HG03565 (cell line): ENCODE measurements around the gene KLF9.

Experiments used
- ATAC-seq: cut with Tn5 transposase; IDR thresholded peaks from one replicate; pipeline ENCODE4 v1.9.1; 2021; ENCODE audit warnings: mild to moderate bottlenecking, moderate library complexity; ENCODE audit not compliant: unreplicated experiment

The KLF9 gene

DNA sequence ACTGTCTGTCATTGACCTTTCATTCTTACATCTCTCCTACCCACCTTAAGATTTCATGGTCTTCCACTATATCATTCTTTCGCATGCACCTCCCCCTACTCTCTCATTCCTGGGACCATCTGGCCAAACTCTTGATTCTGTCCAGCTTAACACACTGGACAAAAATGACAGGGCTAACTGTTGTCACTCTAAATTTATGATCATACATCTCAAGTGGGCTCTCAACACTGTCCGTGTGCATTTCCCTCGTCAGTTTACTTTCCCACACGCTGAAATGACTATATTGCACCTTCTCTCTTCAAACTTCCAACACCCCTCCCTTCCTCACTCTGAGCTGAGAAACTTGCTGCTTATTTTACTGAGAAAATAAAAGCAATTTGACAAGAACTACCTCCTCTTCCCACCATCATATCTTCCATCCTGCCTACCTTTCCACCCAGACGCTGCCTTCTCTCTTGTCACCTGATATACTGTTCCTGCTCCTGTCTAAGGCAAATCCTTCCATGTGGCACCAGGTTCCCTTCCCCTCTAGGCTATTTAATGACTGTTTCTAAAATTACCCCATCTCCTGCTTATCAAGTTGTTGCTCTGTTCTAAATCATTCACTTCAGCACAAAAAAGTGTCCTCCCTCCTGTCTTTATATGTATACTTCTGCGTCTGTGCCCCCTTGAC, 8.1 kb upstream of the KLF9 start:
- no peak for ATAC-seq

DNA sequence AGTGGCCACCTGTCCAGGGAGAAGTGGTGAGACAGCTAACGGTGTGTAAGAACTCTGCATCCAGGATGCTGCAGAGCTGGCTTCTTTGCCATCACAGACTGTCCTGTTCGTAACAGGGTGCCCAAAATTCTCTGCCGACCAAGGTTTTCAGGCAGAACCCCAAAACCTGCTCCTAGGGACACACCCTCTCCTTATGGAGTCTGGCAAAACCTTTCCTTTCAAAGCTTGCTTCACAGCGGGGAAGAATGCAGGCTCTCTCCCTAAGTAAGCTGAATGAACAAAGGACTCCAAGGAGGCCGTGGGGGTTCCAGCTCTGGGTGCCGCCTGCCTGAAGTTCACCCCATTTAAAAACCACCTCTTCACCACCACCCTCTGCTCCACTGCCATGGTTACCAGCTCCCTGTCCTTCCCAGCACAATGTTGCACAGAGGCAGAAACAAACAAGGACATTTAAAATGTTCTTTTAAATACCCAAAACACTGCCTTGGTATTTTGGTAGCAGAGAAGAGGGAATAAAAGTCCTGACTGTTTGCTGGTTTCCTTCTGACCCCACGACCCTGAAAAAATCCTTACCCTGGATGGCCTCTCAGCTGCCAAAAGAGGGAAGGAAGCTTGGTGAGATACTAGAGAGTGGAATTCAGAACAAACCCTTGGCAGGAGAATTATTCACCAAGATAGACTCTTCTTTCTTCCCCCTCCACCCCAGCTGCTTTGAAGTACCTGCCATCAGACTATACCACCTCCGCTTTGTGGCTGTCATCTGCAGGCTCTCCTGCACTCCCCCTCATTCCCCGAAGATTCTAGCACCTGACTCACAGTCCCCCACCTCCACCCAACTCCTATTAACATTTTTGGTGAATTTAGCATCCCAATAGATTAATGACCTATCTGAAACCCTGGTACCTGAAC, 7.1 kb upstream of the KLF9 start:
- no peak for ATAC-seq

DNA sequence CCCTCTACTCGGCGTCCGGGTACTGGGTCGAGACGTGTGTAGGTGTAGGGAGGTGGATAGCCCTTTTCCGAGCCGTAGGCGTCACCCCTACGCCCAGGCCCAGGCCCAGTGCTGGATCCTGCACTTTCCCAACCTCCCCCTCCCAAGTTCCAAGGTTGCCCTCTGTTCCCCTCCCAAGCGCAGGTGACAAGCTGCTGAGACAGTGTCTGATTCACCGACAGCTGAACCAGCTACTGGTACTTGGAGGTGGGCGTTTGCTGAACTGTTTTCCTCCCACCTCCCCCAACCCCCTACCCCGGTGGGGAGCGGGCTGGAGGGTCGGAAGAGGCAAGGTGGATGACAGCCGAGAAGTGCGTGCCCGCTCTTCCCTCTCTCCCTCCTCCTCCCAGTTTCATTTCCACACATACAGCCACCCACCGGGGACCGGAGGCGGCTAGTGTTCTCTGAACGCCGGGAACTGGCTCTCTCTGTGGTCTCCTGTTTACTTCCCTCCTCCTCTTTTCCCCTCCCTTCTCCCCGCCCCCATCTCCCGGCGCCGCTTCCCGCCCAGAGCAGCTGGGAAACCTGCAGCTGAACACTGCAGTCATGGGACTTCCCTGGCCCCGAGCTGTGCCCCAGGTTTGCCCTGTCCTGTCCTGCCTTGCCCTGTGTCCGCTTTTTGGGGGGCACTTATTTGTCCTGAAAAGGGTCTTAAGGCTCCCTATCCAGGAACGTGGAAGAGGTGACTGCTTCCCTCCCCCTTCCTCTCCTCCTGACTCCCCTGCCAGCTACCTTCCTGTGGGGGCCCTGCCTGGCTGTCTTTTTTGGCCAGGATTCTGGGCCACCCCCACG, 6.2 kb upstream of the KLF9 start:
- ATAC-seq: no peak

DNA sequence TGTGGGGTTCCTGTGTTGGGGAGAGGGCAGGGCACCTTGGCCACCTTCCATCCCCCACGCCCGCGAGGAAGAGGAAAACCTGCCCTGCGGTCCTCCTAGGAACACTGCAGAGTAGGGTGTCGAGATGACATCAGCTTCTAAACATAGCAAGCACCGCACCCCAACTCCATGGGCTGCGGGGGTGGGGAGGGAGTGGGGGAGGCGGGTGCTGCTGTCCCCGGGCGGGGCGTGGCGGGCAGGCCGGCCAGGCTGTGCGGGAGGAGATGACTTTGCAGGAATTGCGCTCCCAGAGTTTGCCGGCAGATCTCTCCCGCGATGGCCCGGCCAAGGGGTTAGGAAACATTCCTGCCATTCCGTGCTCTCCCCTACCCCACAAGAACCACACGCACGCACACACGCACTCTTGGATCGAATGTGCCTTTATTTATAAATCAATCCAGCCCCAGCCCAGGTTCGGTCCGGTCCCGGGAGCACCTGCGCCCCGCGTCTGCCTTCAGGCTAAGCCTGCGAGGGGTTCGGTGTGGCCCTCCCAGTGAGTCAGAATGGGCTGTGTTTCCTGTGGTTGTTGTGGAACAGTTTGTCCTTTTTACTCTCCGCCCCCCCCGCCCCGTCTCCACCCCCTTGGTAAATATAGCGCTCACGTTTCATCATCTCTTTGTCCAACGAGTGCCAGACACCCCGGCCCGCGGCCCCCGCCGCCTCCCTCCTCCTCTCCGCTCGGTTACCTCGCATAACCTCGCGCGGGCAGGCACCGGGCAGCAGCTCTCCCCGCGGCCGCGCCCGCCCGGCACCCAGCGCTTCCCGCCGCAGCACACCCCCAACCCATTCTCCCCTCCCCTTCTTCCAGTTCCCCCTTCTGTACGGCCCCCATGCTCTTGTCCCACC, 5.3 kb upstream of the KLF9 start:
- peak; percentile 1 for ATAC-seq

DNA sequence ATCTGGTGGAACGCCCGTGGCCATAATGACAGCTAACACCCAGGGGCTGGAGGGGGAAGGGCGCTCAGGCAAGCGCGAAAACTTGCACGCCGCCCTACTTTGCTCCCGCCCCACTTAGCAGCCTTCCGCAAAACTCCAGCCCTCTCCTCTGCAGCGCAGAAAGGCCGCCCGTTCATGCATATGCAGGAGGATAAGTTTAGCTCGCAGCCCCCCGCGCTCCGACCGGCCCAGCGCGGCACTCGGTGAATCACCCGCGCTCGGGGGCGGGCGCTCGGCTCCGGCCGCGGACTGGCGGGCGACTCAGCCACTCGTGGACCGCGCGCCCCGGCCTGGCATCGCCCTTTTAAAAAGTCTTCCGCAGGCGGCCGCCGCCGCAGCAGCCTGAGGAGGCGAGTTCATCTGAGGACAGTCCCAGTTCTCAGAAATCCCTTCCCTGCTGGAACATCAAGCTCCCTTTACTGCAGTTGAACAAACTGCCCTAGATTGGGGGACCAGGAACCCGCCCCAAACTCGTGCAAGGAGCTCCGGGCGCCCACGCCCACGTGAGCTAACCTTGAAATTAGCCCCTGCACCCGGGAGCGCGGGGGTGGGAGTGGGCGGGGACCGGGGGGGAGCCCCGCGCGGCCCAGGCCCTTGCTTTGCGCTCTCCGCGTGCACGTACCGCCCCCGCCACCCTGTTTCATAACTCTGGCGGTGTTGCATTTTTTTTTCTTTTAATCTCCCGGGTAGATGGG, 4.5 kb upstream of the KLF9 start:
- peak; percentile 42 for ATAC-seq

DNA sequence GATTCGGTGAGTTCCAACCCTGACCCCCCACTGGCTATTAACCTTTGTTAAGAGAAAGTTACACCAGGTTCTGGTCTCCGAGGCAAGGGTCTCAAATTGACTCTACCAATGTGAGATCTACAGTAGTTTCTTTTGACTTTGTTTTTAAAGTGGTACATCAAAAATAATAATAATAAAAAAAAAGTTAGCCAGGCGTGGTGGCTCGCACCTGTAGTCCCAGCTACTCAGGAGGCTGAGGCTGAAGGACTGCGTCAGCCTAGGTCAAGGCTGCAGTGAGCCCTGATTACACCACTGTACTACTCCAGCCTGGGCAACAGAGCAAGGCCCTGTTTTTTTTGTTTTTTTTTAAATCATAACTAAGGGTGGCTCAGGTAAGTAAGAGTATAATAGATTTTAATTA, 1.0 kb upstream of the KLF9 start:
- no peak for ATAC-seq

DNA sequence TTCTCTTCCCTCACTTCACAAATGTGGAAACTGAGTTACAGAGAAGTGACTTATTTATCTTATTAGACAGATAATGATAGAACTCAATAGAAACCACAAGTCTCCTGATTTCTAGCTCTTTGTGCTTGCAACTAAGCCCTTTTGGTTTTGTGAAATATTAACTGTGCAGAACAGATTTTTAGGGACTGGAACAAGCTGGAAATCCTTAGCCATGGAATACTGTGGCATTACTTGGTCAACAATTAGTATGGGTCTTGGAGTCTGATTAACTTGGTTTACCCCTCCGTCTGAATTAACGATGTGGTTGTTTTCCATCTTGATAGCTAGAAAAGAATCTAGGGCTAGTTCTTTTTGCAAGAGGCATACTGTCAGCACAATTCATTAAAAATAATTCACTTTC, 584 bp upstream of the KLF9 start:
- no peak for ATAC-seq

DNA sequence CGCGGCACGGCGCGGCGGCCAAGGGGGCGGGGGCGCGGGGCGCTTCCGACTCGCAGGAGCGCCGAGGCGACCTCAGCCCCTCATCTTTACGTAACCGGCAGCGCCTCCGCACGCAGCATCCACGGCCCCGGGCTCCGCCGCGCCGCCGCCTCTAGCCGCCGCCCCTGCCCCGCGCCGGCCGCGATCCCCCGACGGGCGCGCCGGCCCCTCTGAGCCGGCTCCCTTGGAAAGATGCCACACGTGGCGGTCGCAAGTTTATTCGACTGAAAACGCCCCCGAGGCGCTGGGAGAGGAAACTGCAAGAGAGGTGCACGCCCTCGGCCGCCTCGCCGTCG, 1.0 kb downstream of the KLF9 start:
- peak; percentile 8 for ATAC-seq

DNA sequence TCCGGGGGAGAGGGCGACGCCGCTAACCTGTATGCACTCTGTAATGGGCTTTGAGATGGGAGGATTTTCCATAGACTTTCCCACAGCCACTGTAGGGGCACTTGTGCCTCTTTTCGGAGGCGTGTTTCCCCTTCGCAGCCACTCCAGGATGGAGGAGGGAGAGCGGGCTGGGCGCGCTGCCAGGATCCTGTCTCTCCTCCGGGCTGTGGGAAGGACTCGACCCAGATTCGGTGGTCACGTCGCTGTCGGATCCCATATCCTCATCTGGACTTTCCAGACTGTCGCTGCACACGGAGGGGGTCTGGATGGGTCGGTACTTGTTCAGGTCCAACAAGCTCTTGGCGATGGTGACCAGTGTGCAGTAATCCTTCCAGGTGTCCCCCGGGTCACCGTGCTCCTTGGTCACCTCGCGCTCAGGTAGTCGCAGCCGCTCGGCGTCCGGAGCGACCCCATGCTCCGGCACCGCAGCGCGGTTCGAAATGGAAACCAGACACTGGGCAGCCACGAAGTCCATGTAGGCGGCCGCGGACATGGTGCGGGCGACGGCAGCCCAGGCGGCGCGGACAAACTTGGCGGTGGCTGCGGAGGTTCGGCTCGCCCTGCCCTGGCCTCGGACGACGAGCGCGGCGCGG, 1.5 kb downstream of the KLF9 start:
- ATAC-seq: no peak

DNA sequence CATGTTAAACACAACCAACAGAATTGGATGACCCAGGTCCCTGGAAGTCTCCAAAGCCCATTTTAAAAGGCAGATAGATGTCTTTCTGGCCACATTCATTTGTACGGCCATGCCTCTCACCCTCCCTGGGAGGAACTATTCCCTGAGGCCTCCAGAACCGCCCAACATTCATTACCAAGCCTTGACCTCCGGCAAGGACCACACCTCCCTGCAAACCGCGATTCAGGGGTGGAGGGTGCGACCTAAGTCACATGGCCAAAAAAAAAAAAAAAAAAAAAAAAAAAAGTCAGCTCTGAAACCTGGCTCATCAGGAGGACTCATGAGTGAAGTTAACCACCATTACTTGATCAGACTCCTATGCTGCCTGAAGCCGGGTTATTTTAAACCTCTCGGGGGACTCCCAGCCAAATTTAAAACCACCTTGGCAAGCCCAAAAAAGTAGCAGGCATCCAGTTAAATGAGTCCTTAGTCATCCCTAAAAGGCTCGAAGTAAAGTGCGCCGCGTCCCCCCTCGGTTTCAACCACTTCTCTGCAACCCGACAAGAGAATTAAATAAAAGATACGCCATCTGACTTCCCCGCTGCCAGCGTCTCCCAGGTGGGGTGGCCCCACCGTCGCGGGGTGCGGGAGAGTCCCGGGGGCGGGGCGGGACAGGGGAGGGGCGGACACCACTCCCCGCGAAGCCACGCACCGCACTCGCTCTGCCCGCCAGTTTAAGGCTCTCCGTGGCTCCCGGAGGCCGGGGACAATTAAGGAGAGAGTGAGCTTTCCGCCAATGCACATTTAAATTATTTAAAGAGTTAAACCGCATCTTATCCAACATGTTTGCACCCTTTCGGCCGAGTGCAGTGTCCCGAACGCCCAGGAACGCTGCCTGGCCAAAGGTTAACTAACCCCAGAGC, 2.3 kb downstream of the KLF9 start:
- ATAC-seq: peak; percentile 24

DNA sequence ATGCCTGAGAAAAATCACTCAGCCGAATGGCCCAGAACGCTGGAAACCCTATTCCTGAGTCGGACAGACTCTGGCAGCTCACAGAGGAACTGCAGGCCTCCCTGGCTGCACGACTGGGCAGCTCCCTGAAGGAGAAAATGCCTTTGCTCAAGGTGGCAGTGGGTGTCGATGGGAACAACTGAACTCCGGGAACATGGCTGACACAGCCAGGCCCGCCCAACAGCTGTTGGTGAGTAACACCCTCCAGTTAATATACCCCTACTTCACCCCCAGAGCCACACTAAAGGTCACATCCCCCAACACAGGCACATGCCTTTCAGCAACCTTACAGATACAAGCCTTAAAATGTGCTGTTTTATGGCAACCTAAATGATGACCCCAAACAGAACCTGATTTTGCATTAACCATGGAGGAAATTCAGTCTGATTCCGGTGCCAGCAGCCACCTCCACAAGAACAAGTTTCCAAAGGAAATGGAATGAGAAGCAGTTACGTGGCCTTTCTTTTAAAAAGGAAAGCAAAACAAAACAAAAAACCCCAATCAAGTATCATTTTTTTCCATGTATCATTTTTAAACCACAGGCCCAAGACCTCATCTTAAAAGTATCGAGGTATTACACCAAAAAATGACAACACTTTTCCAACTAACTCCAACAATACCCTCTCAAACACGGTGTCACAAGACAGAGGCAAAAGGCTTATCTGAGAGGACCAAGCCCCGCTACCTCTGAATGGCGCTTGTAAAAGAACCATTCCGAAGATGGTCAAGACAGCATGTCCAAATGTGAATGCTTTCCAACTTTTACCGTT, 3.1 kb downstream of the KLF9 start:
- ATAC-seq: no peak

DNA sequence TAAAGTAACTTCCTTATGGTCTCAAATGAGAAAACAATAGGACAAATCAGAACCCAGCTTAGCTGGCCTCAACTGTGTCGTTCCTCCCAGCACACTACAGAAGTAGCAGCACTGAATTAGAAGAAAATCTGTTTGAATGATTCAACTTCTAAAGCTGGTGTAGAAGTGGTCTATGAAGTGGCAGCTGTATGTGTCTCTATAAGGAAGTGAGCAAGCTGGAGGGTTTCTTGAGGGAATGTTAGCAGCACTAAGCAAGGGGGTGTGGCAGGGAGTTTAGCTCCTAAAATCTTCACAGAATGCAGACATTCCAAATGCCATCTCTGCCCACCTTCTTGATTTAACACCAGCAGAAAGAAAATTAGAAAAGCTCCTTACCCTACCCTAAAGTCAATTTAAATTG, 4.1 kb downstream of the KLF9 start:
- ATAC-seq: no peak

DNA sequence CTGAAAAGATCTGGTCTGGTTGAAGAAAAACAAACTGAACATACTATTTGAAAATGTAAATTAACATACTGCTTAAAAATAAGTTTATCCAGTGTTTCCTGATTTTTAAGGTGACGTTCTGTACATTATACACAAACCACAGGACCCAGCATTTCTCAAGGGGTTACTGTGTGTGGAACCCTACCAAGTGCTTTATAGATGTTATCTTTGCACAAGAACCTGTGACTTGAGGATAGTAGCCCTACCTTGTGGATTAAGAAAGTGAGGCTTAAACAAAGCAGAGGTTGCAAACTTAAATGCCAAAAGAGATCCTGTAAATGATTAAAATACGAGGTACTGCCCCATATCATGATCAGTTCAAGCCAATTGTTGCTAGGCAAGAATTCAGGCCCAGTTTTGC, 4.7 kb downstream of the KLF9 start:
- no peak for ATAC-seq

DNA sequence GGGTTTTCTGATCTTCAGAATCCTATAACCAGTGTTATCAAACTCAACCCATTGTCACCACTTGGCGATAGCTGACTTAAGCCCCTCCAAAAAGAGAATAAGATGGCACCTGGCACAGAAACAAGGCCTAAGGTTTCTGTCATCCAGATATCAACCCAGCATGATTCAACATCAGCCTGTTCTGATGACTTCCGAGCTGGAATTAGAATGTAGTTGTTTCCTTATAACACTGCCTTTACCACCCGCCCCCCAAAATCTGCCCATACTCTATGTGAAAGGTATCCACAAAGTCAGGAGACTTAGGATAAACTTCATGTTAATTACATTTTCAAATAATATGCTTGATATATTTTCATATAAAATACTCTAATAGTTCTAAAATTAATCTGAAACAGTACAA, 5.2 kb downstream of the KLF9 start:
- ATAC-seq: no peak

DNA sequence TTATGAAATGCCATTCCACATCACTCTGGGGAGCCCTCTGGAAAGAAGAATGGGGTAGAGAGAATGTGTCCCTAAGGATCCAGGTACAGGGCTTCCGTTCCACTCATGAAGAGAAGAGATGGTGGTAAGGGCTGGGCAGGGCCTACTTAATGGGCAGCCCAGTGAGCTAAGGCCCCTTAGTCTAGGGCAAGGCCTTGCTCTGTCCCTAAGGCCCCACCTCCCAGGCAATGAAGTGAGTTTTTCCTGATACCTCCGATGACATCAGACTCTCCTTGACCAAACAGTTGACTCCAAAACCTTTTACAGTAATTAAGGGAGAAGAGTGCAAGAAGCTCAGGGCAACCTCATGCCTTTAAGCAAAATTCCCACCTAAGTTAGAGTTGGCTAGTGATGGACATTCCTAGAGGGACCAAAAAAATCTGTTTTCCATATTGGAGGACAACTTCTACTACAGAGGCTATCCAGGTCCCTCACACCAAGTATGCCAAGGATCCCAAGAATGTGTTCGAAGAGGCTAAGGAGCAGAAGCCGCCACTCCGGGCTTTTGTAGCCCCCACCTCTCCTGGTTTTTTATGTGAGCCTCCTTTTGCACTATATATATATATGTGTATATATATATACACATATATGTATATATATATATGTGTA, 5.9 kb downstream of the KLF9 start:
- no peak for ATAC-seq

DNA sequence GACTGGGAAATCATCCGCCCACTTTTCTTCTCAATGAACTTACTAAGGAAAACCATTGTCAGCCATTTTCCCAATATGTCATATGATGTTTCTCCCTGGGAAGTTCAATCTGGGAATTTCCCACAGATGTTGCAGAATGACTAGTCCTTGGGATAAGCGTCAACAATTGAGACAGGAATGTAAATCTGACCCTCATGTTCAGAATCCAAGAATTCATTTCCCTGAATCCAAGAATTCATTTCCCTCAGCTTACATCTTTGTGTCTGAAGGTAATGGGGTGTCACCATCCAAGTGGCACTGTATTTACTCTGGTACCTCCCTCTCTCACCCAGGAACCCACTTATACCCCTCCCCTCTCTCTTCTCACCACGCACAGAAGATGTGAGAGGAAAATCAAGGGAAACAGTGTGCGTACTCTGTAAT, 7.4 kb downstream of the KLF9 start:
- ATAC-seq: no peak

DNA sequence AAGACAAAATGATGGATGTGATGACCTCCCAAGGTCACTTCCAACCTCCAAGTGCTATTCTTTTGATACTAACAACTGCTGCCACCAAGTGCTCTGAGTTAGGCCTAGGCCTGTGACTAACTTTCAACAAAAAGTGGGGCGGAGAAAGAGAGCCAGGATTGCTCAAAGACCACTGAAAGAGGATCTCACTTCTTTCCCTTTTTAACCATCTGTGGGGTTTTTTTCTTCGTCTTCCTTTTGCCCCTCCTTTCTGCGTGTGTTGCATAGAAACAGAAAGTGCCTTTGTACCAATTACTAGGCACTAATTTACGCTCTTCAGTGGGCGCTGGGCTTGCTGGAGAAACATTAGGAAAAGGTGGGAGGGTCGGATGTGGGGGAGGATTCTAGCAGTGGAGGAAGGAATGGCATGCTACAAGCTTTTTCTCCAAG, 8.0 kb downstream of the KLF9 start:
- peak; percentile 72 for ATAC-seq
